Endothelial cell of coronary artery (primary cell): ENCODE results near the gene RARS1. TPM values are rescaled to one million over a fixed set of nuclear protein-coding genes. Genes with fewer than 3 reads are reported as not detected.

Experiments
- total RNA-seq: library from RNA; depleted of rRNA; stranded (reverse); fragments of >200 nt; gene quantifications from 2 replicates; pipeline ENCODE4 v1.2.3, GENCODE V29; 2014

Gene RARS1
- 141 and 156 TPM in 2 replicates for total RNA-seq

DNA sequence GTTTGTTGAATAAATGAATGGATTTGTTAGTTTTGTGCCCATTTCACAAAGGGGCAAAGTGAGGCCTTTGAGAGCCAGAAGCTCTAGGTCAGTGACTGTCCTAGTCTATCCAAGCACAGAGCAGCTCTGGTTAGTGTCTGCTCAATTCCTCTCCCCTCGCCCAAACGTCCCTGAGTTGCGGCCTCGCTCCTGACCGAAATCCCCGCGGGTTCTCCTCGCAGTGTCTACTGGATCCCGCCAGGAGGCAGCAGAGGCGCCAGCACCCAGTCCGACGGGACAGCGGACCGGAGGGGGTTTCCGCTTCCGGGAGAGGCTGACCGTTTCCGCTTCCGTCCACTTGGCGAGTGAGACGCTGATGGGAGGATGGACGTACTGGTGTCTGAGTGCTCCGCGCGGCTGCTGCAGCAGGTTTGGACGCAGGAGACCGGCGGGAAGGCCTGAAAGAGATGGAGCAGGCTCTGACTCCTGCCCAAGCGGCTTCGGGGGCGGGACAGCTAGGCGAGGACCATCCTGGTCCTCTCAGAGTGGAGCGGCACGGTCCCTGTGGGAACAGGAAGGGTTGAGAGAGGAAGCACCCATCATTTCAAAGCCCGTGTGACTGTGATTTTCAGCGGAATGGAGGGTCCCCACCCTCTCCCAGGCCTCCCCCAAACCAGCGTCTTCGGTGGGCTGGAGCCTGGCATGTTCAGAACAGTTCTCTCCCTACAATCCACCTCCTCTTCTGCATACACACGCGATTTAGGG lies at the start of gene RARS1:
Gene RARS1, plus strand, starts transcription at position 336 of the 744 bp plus-strand sequence. Its CDS starts 28 bp downstream, at position 364.

GRCh38 chr5:168528521-168529373 lies 42.5 kb downstream of the RARS1 start, which contains the start of gene FBLL1:
Gene FBLL1, plus strand, starts transcription at chr5:168529305. Its CDS starts 200 bp downstream, at chr5:168529505.

Other genes starting within 250 kb of the RARS1 start
- under 0.01 and 0.36 TPM in 2 replicates for gene WWC1, start 194.8 kb upstream of the RARS1 start, total RNA-seq
- 0.36 and 0.47 TPM in 2 replicates for gene FBLL1, start 42.8 kb downstream of the RARS1 start, total RNA-seq
- 33.1 and 40.8 TPM in 2 replicates for gene PANK3, start 92.9 kb downstream of the RARS1 start, total RNA-seq